Fibroblast of lung (primary cell): ENCODE results near the gene FMNL1. TPM values are rescaled to one million over a fixed set of nuclear protein-coding genes. Genes with fewer than 3 reads are reported as not detected.

Source experiments
- DNase-seq, 2 donors: peaks; one replicate each; pipeline versions ENCODE4 v3.0.0 to v3.0.0-alpha.2; 2010; ENCODE audit warnings: low read depth in 2 of 2
- H2AFZ ChIP-seq: 2 replicates; pipeline ENCODE4 v1.5.1; 2012; ENCODE audit warnings: low read length, control low read depth, inconsistent platforms
- H3K27ac ChIP-seq: 2 replicates; pipeline ENCODE4 v1.5.1; 2011; ENCODE audit warnings: low read length, control low read depth; ENCODE audit not compliant: insufficient read depth
- H3K27me3 ChIP-seq: 2 replicates; pipeline ENCODE4 v1.5.1; 2011; ENCODE audit warnings: mild to moderate bottlenecking, low read length; ENCODE audit not compliant: control insufficient read depth, insufficient read depth
- H3K36me3 ChIP-seq: 2 replicates; pipeline ENCODE4 v1.5.1; 2011; ENCODE audit warnings: low read length; ENCODE audit not compliant: control insufficient read depth, insufficient read depth
- H3K4me1 ChIP-seq: 2 replicates; pipeline ENCODE4 v1.5.1; 2011; ENCODE audit warnings: low read length; ENCODE audit not compliant: control insufficient read depth, insufficient read depth; ENCODE audit errors: extremely low read depth
- H3K4me2 ChIP-seq: 2 replicates; pipeline ENCODE4 v1.5.1; 2011; ENCODE audit warnings: low read length, control low read depth; ENCODE audit not compliant: insufficient read depth; ENCODE audit errors: extremely low read depth
- H3K4me3 ChIP-seq, 4 experiments: fragments of 200-600 bp in 1 of 4; sonication (generic) in 1 of 4; replicated peaks in 1 of 4; 2 replicates each; pipeline ENCODE4 v1.5.1; 2011 to 2016; ENCODE audit warnings: low read length in 4 of 4, low read depth in 3 of 4, mild to moderate bottlenecking in 3 of 4, control low read depth in 2 of 4, inconsistent platforms in 1 of 4, mixed read lengths in 1 of 4; ENCODE audit not compliant: insufficient read depth in 1 of 4; ENCODE audit errors: control extremely low read depth in 1 of 4
- H3K79me2 ChIP-seq: 2 replicates; pipeline ENCODE4 v1.5.1; 2012; ENCODE audit warnings: mild to moderate bottlenecking, low read length, inconsistent platforms; ENCODE audit not compliant: control insufficient read depth, insufficient read depth
- H3K9ac ChIP-seq: 2 replicates; pipeline ENCODE4 v1.5.1; 2011; ENCODE audit warnings: mild to moderate bottlenecking, low read length, control low read depth; ENCODE audit not compliant: insufficient read depth
- H3K9me3 ChIP-seq: 2 replicates; pipeline ENCODE4 v1.5.1; 2012; ENCODE audit warnings: low read depth, low read length; ENCODE audit not compliant: control insufficient read depth, insufficient read depth
- H4K20me1 ChIP-seq: 2 replicates; pipeline ENCODE4 v1.5.1; 2011; ENCODE audit warnings: low read length; ENCODE audit not compliant: control insufficient read depth, insufficient read depth; ENCODE audit errors: extremely low read depth
- EZH2 ChIP-seq: IDR thresholded peaks from 2 replicates; pipeline ENCODE4 v1.5.1; 2012; ENCODE audit warnings: low read length, control low read depth, mild to moderate bottlenecking; ENCODE audit errors: missing control alignments
- polyA plus RNA-seq, 2 donors: library from polyadenylated mRNA; depleted of rRNA in 1 of 2; stranded (reverse) in 1 of 2; unstranded in 1 of 2; fragments of >200 nt; gene quantifications; 2 replicates each; pipeline ENCODE4 v1.2.1, GENCODE V29; 2011 to 2012; ENCODE audit warnings: missing spikeins in 1 of 2
- total RNA-seq: library from RNA; depleted of rRNA; stranded (reverse); fragments of >200 nt; gene quantifications from 2 replicates; pipeline ENCODE4 v1.2.1, GENCODE V29; 2014
- TF ChIP-seq, protein P1 (sequence below), 2 donors: IDR thresholded peaks in 1 of 2; conservative IDR thresholded peaks in 1 of 2; 1 replicate in 1 of 2; 2 replicates in 1 of 2; pipeline ENCODE4 v1.5.1; 2011 to 2012; ENCODE audit warnings: low read length in 2 of 2, control low read depth in 1 of 2, inconsistent platforms in 1 of 2, low read depth in 1 of 2, mild to moderate bottlenecking in 1 of 2

FMNL1 gene
- total and polyA plus RNA-seq, 2 donors (not counting 1 experiment from before 2014, with no cell fraction given): 1.1 to 2.8 TPM

DNA sequence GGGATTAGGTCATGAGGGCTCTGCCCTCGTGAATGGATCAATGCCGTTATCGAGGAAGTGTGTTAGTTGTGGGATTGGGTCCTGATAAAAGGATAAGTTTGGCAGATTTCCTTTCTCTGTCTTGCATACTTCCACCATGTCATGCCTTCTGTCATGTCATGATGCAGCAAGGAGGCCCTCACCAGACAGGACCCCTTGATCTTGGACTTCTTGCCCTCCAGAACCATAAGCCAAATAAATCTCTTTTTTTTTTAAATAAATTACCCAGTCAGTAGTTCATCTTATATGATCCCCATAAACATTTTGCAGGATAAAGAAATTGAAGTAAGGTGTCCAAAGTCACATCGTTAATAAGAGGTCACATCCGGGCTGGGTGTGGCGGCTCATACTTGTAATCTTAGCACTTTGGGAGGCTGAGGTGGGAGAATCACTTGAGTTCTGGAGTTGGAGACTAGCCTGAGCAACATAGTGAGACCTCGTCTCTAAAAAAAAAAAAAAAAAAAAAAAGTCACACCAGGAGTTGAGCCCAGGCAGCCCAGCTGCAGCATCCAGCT, 34.8 kb upstream of the FMNL1 start:
- Histone ChIP-seq H3K9ac (no peak overlapping the region), H2AFZ (no peak overlapping the region), H4K20me1 (no peaks in the 10 kb centered on the region), H3K4me1 (no peaks in the 10 kb centered on the region), H3K27ac (no peak overlapping the region), H3K36me3 (no peaks in the 10 kb centered on the region), H3K4me3 (no peak overlapping the region), H3K4me2 (no peak overlapping the region), H3K27me3 (no peaks in the 10 kb centered on the region), H3K9me3 (no peaks in the 10 kb centered on the region), H3K79me2 (no peaks in the 10 kb centered on the region)
- DNase-seq: no peak
- TF ChIP-seq, protein P1, sequence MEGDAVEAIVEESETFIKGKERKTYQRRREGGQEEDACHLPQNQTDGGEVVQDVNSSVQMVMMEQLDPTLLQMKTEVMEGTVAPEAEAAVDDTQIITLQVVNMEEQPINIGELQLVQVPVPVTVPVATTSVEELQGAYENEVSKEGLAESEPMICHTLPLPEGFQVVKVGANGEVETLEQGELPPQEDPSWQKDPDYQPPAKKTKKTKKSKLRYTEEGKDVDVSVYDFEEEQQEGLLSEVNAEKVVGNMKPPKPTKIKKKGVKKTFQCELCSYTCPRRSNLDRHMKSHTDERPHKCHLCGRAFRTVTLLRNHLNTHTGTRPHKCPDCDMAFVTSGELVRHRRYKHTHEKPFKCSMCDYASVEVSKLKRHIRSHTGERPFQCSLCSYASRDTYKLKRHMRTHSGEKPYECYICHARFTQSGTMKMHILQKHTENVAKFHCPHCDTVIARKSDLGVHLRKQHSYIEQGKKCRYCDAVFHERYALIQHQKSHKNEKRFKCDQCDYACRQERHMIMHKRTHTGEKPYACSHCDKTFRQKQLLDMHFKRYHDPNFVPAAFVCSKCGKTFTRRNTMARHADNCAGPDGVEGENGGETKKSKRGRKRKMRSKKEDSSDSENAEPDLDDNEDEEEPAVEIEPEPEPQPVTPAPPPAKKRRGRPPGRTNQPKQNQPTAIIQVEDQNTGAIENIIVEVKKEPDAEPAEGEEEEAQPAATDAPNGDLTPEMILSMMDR (conservative IDR thresholded peaks at IDR 0.05 in 1 of 2, IDR thresholded peaks at IDR 0.05 in 1 of 2; ENCODE audit: low read depth in 1 of 2, low read length in 2 of 2): no peak
- TF ChIP-seq EZH2: no peak

DNA sequence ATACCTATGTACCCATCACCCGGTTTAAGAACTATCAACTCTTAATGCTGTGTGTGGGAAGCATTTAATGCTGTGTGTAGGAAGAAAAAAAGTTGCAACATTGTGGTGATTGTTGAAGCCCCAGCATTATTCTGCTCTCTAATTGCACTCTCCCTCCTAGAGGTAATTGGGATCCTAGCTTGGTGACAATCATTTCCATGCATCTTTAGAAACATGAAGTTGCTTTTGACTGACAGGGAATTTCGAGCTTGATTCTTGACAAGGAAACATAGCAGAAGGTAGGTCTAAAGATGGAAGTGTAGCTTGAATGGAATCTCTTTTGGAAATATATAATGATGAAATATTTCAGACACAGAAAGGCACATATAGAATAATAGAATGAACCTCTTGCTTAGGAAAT, 32.7 kb upstream of the FMNL1 start:
- Histone ChIP-seq H3K4me2 (no peak overlapping the region), H3K79me2 (no peaks in the 10 kb centered on the region), H3K27me3 (no peaks in the 10 kb centered on the region), H3K27ac (no peak overlapping the region), H3K36me3 (no peaks in the 10 kb centered on the region), H2AFZ (no peak overlapping the region), H3K9me3 (no peaks in the 10 kb centered on the region), H3K4me1 (no peaks in the 10 kb centered on the region), H3K9ac (no peak overlapping the region), H3K4me3 (no peak overlapping the region), H4K20me1 (no peaks in the 10 kb centered on the region)
- no peak for TF ChIP-seq EZH2
- TF ChIP-seq, protein P1 (conservative IDR thresholded peaks at IDR 0.05 in 1 of 2, IDR thresholded peaks at IDR 0.05 in 1 of 2; ENCODE audit: low read depth in 1 of 2, low read length in 2 of 2): no peak
- no peak for DNase-seq

DNA sequence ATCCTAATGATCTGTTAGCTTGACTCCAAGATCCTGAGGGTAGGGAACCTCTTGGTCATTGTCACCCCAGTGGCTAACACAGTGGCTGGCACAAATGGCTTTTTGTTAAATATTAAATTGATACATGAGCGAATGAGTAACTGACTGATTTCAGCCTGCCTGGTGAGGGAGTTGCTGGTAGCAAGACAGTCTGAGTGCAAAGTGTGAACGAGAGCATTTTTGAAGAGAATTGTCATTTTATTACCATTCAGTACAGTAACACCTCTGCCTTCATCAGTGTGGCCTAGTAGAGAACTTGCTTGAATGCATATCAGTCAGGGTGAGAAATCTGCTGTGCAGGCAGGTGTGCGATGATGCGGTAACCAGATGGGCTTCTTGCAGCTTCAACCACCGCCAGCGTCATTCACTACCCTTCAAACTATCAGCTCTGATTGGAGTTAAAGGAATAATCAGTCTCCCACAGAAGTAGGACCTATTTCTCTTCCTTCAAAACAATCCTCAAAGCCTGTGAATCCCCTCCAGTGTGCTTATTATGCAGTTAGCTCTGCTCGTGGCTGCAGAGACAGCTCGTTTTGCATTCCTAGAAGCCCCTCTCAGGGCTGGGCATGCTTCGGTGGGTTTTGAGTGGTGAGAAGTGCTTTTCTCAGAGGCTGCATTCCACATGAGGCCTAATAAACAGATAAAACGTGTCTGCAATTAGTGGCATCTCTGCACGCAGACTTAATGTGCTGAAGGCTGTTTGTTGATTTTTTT, 31.0 kb upstream of the FMNL1 start:
- no peak overlapping the region for H3K4me2 ChIP-seq
- no peak overlapping the region for H2AFZ ChIP-seq
- H3K4me1 ChIP-seq: no peaks in the 10 kb centered on the region
- no peak overlapping the region for H3K9ac ChIP-seq
- H3K9me3 ChIP-seq: no peaks in the 10 kb centered on the region
- no peak for DNase-seq
- no peak overlapping the region for H3K27ac ChIP-seq
- no peak for TF ChIP-seq EZH2
- no peak overlapping the region for H3K4me3 ChIP-seq
- no peaks in the 10 kb centered on the region for H4K20me1 ChIP-seq
- H3K36me3 ChIP-seq: no peaks in the 10 kb centered on the region
- H3K27me3 ChIP-seq: no peaks in the 10 kb centered on the region
- no peaks in the 10 kb centered on the region for H3K79me2 ChIP-seq
